A549 (cell line): ENCODE measurements around the gene TRIM9. TPM values are rescaled to one million over a fixed set of nuclear protein-coding genes. Genes with fewer than 3 reads are reported as not detected.

Experiments used
- ATAC-seq, 2 experiments: fragments of 200-7000 bp in 1 of 2; fragments of >200 bp in 1 of 2; cut with Nextera tagmentation in 1 of 2; cut with Tn5 transposase in 1 of 2; 3 replicates each; pipeline versions ENCODE4 v1.8.0 to v1.9.1; 2018 to 2020; ENCODE audit warnings: mild to moderate bottlenecking in 1 of 2, moderate library complexity in 1 of 2
- CTCF ChIA-PET: fragments of 300-600 bp; sonication (Branson Sonifier 250); formaldehyde crosslinking; extraction: SDS; loops from one replicate; lab custom pipeline; 2021; ENCODE audit warnings: antibody characterized with exemption, inconsistent platforms; lab: Yijun Ruan, JAX
- POLR2A ChIA-PET: fragments of 350-600 bp; formaldehyde crosslinking; extraction: SDS; loops from one replicate; lab custom pipeline; 2021; ENCODE audit warnings: antibody characterized with exemption, inconsistent platforms; lab: Yijun Ruan, JAX
- DNase-seq, 2 experiments: peaks; one replicate each; pipeline versions ENCODE4 v3.0.0 to v3.0.0-alpha.2; 2011 to 2016; ENCODE audit warnings: low read depth in 1 of 2, low spot score in 1 of 2
- FAIRE-seq: peaks from 2 replicates; lab custom pipeline; 2011; peaks lifted over from hg19 to GRCh38; lab: Jason Lieb, UNC
- H3K27ac ChIP-seq, 2 experiments: fragments of >200 bp; sonication (Bioruptor Twin); formaldehyde crosslinking; 3 replicates each; pipeline ENCODE4 v1.5.1; 2016 to 2017
- H3K4me1 ChIP-seq: fragments of >200 bp; sonication (Bioruptor Twin); formaldehyde crosslinking; 3 replicates; pipeline ENCODE4 v1.6.1; 2016
- H3K4me2 ChIP-seq: fragments of >200 bp; sonication (Bioruptor Twin); formaldehyde crosslinking; 3 replicates; pipeline ENCODE4 v1.6.1; 2016
- H3K4me3 ChIP-seq: fragments of >200 bp; sonication (Bioruptor Twin); formaldehyde crosslinking; 3 replicates; pipeline ENCODE4 v1.5.1; 2016
- H3K9me3 ChIP-seq: fragments of >200 bp; sonication (Bioruptor Twin); formaldehyde crosslinking; 3 replicates; pipeline ENCODE4 v1.6.1; 2016
- CHD2 ChIP-seq: fragments of 150-350 bp; IDR thresholded peaks from 2 replicates; pipeline ENCODE4 v1.6.1; 2014; ENCODE audit warnings: low read length; ENCODE audit not compliant: partially characterized antibody
- EHF ChIP-seq: fragments of 250-450 bp; sonication (Bioruptor Pico); IDR thresholded peaks from 2 replicates; pipeline ENCODE4 v1.5.0; 2020; ENCODE audit warnings: mild to moderate bottlenecking
- HOXA7 ChIP-seq: fragments of 250-450 bp; sonication (Bioruptor Pico); IDR thresholded peaks from 2 replicates; pipeline ENCODE4 v1.5.0; 2020; ENCODE audit warnings: mild to moderate bottlenecking, moderate library complexity
- MAX ChIP-seq: IDR thresholded peaks from 2 replicates; pipeline ENCODE4 v1.6.1; 2012
- WGBS: methylation state at CpG from one replicate; pipeline ENCODE4 v1.1.6; 2017; ENCODE audit errors: missing lambda C conversion rate; 5-methylcytosine and 5-hydroxymethylcytosine counted together
- polyA plus RNA-seq, 4 experiments: library from polyadenylated mRNA; depleted of rRNA in 3 of 4; stranded (reverse); fragments of >200 nt; fragmentation: RNase III in 1 of 4; extraction: RNeasy Plus Mini Kit Qiagen cat#74134 plus additional on column Dnase treatment in 1 of 4; gene quantifications; 2 replicates in 3 of 4; 3 replicates in 1 of 4; pipeline ENCODE4 v1.2.3, GENCODE V29; 2011 to 2017

TRIM9 gene
- polyA plus RNA-seq, 2 of the 4 experiments (the other 2 are of a cell fraction): 5.4 to 21.2 TPM

- no peak for ATAC-seq
- CTCF ChIA-PET: interaction anchor here (0.7 to 1.5 kb wide), 2 partner anchors 9 to 292 kb away, joined by 3 read pairs; no protein-coding TSS in a partner anchor
- Histone ChIP-seq H3K27ac (no peak overlapping the region), H3K4me2 (no peak overlapping the region), H3K9me3 (no peaks in the 10 kb centered on the region), H3K4me3 (no peak overlapping the region)
- TF ChIP-seq CHD2 (no peak), EHF (CRISPR knock-in tag) (no peak), HOXA7 (no peak), MAX (no peak)
- TF ChIP-seq, all 56 proteins: peak for 0
- FAIRE-seq: no peak
- WGBS: 95% methylated on average over 3 of the region's 3 CpGs
- H3K4me1 ChIP-seq: no peaks in the 10 kb centered on the region
- POLR2A ChIA-PET: no interaction called here
- no peak for DNase-seq
Measured at GRCh38 chr14:50926851-50927386, 168.0 kb downstream of the TRIM9 start.

Other genes starting within 250 kb of the TRIM9 start
- not detected in 2 replicates for gene ABHD12B, start 223.1 kb downstream of the TRIM9 start, polyA plus RNA-seq (2011; rRNA removed)
- gene ABHD12B, start 223.1 kb downstream of the TRIM9 start, polyA plus RNA-seq (2017; fragmentation: RNase III; extraction: RNeasy Plus Mini Kit Qiagen cat#74134 plus additional on column Dnase treatment): not detected in 3 replicates
- gene PYGL, start 150.6 kb downstream of the TRIM9 start, polyA plus RNA-seq (2011; rRNA removed): 119 and 122 TPM in 2 replicates
- 95.9 to 112 TPM (median 112 TPM) in 3 replicates for gene PYGL, start 150.6 kb downstream of the TRIM9 start, polyA plus RNA-seq (2017; fragmentation: RNase III; extraction: RNeasy Plus Mini Kit Qiagen cat#74134 plus additional on column Dnase treatment)
- gene TMX1, start 145.1 kb upstream of the TRIM9 start, polyA plus RNA-seq (2011; rRNA removed): 39.6 and 58.6 TPM in 2 replicates
- gene TMX1, start 145.1 kb upstream of the TRIM9 start, polyA plus RNA-seq (2017; fragmentation: RNase III; extraction: RNeasy Plus Mini Kit Qiagen cat#74134 plus additional on column Dnase treatment): 57.7 to 64.0 TPM (median 59.6 TPM) in 3 replicates